ENCODE results near the gene PEDS1.
A peak's percentile ranks its signal among the peaks of the same experiment; 100 is the strongest.
"Not testable (repeated sequence)": the region's sequence is repeated elsewhere in the genome, so short reads cannot be mapped to it uniquely, and the experiment has no call there.

The PEDS1 gene

DNA sequence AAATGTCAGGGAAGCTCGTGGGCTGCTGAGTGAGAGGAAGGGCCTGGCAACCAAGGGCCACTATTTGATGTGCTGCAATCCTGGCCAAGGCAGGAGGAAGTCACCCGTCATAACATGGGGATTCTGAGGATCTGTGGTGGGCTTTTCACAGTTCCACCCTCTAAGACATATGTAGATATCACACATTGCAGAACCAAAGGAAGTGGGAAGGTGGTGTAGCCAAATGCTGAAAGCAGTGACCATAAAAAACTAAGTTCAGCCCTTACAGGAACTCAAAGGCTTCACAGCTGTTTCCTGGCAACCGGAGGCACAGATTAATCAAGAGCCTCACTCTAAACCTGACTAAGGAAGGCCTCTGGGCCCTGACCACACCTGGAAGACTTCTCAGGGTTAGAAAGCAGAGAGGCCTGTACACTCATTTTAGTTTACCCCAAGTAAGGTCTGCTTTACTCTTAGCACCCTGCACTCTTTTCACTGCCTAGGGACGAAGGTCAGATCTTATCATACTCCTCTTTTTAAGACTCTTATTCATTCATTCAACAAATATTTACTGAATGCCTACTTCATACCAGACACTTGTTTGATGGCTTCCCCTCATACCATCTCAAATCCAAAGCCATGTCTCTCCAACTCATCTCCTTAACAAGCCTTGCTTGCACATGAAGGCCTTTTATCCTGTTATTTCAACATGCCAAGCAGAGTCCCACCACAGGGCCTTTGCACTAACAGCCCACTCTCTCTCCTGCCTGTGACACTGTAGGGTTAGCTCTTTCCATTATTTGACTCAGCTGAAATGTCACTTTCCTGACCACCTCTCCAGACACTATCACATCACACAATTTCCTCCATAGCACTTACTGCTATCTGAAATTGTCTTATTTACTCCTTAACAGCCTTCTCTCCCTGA is 43.1 kb downstream of the PEDS1 start:
- no peaks in the 10 kb centered on the region for H3K9me3 ChIP-seq (ENCODE audit: control insufficient read depth, insufficient read depth, low read depth, low read length)
- H3K36me3 ChIP-seq (ENCODE audit: control insufficient read depth, insufficient read depth, low read length) = peaks cover 12% of the 10 kb centered on the region
- H3K27me3 ChIP-seq (ENCODE audit: control insufficient read depth, insufficient read depth, low read length) = no peaks in the 10 kb centered on the region
- peaks cover 37% of the 10 kb centered on the region for H3K4me1 ChIP-seq (ENCODE audit: control insufficient read depth, insufficient read depth, low read length)
- no peak overlapping the region for H3K9ac ChIP-seq (ENCODE audit: low read length)
- 0 out of 2 replicates have a peak overlapping the region, but pooled peaks have one; percentile 26 for H3K27ac ChIP-seq (ENCODE audit: low read depth, low read length)
- no peak overlapping the region for H3K4me3 ChIP-seq (ENCODE audit: low read depth, low read length)

DNA sequence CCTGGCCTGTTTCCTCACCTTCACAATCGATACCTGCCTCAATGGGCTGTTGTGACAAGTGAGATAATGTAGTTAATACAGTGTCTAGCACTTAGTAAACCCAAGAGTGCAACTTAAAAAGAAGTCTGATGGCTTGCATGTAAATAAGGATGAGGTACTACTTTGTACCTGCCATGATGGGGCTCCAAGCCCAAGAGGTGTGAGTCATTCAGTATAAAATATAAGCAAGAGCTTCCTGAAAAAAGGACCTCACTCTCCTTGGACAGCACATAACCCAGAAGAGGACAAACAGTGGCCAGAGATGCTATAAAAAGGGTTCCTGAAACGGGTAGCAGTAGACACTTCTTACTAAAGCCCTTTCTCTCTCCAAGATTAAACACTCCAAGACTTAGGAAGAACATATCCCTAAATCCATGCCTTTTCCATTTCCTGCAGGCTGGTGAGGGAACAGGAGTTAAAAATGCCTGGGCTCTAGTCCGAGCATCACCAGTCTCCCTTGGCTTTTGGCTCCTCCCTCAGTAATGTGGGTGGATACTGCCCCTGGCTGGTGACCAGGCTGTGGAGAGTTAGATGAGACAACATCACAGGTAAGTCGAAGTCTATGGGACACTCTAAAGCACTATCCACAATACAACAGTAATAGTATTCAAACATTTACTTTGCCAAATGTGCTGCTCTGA is 44.8 kb downstream of the PEDS1 start:
- Histone ChIP-seq H3K9ac (ENCODE audit: low read length) (no peak overlapping the region), H3K4me3 (ENCODE audit: low read depth, low read length) (no peak overlapping the region), H3K4me1 (ENCODE audit: control insufficient read depth, insufficient read depth, low read length) (peaks cover 32% of the 10 kb centered on the region), H3K36me3 (ENCODE audit: control insufficient read depth, insufficient read depth, low read length) (peaks cover 12% of the 10 kb centered on the region), H3K27ac (ENCODE audit: low read depth, low read length) (no peak overlapping the region), H3K9me3 (ENCODE audit: control insufficient read depth, insufficient read depth, low read depth, low read length) (no peaks in the 10 kb centered on the region), H3K27me3 (ENCODE audit: control insufficient read depth, insufficient read depth, low read length) (no peaks in the 10 kb centered on the region)

DNA sequence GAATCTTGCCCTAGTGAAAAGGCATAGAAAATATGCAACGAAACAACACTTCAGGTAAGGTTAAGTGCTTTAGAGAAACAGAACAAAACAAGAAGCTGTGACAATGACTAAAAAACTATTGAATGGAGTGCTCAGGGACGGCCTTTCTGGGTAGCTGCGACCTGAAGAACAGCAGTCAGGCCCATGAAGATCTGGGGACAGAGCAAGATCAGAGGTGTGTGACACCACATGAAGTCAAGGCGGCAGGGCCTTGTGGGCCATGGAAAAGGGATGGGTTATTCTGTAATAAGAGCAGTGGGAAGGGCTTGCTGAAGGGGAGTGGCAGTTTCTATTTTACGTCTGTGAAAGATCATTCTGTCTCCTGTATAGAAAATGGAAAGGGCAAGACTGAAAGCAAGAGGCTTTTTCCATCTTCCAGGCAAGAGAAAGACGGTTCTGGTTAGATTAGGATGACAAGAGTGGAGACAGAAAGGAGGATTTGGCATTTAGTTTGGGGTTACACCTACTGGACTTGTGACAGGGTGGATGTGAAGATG is 45.7 kb downstream of the PEDS1 start:
- no peak overlapping the region for H3K9ac ChIP-seq (ENCODE audit: low read length)

DNA sequence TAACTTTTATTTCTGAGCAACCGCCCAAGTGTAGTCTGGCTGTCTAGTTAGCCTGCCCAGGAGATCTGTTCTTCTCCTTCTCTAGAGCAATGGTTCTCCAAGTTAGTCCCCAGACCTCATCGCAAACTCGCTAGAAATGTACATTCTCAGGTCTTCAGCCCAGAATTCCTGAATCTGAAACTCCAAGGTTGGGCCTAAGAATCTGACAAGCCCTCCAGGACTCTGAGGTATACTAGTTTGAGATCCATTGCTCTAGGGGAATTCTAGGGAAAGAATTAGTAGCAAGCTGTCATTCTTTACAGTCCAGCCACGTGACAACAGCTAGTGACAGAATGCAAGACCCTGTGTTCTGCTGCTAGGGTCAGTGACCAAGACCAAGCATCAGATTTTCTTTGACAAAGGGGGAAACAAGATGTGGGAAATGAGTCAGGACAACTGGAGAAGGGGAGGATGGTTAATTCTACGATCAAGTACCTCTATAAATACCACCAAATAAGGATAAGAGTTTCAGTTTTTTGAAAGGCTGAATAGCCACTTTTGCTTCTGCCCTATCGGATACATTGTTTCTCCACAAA is 46.4 kb downstream of the PEDS1 start:
- peaks cover 12% of the 10 kb centered on the region for H3K36me3 ChIP-seq (ENCODE audit: control insufficient read depth, insufficient read depth, low read length)
- H3K27me3 ChIP-seq (ENCODE audit: control insufficient read depth, insufficient read depth, low read length) = no peaks in the 10 kb centered on the region
- H3K9ac ChIP-seq (ENCODE audit: low read length) = no peak overlapping the region
- no peaks in the 10 kb centered on the region for H3K9me3 ChIP-seq (ENCODE audit: control insufficient read depth, insufficient read depth, low read depth, low read length)
- H3K27ac ChIP-seq (ENCODE audit: low read depth, low read length) = no peak overlapping the region
- no peak overlapping the region for H3K4me3 ChIP-seq (ENCODE audit: low read depth, low read length)
- peaks cover 35% of the 10 kb centered on the region for H3K4me1 ChIP-seq (ENCODE audit: control insufficient read depth, insufficient read depth, low read length)

More for the DNA sequence above, 45.7 kb downstream of the PEDS1 start:
- H3K4me3 ChIP-seq (ENCODE audit: low read depth, low read length) = no peak overlapping the region
- H3K27me3 ChIP-seq (ENCODE audit: control insufficient read depth, insufficient read depth, low read length) = no peaks in the 10 kb centered on the region
- H3K27ac ChIP-seq (ENCODE audit: low read depth, low read length) = no peak overlapping the region
- peaks cover 12% of the 10 kb centered on the region for H3K36me3 ChIP-seq (ENCODE audit: control insufficient read depth, insufficient read depth, low read length)
- peaks cover 32% of the 10 kb centered on the region for H3K4me1 ChIP-seq (ENCODE audit: control insufficient read depth, insufficient read depth, low read length)
- no peaks in the 10 kb centered on the region for H3K9me3 ChIP-seq (ENCODE audit: control insufficient read depth, insufficient read depth, low read depth, low read length)

DNA sequence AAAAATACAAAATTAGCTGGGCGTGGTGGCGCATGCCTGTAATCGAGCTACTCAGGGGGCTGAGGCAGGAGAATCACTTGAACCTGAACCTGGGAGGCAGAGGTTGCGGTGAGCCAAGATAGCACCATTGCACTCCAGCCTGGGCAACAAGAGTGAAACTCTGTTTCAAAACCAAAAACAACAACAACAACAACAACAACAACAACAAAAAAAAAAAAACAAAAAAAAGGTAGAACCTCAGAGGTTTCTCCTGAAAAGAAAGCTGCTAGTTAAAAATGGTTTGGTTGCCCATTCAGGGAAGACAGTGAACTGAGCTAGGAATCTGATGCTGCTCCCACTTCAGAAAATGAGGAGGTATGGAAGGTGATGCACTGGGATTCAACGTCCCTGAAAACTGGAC is 46.9 kb downstream of the PEDS1 start:
- H3K9me3 ChIP-seq (ENCODE audit: control insufficient read depth, insufficient read depth, low read depth, low read length); H3K27me3 ChIP-seq (ENCODE audit: control insufficient read depth, insufficient read depth, low read length); H3K4me3 ChIP-seq (ENCODE audit: low read depth, low read length); H3K9ac ChIP-seq (ENCODE audit: low read length); H3K27ac ChIP-seq (ENCODE audit: low read depth, low read length): not testable (repeated sequence)
- peaks cover 37% of the 10 kb centered on the region for H3K4me1 ChIP-seq (ENCODE audit: control insufficient read depth, insufficient read depth, low read length)
- H3K36me3 ChIP-seq (ENCODE audit: control insufficient read depth, insufficient read depth, low read length) = peaks cover 12% of the 10 kb centered on the region

All from HUES6 (cell line).